Measurements from ENCODE around the gene NR1D1.
"Not testable (repeated sequence)": the region's sequence is repeated elsewhere in the genome, so short reads cannot be mapped to it uniquely, and the experiment has no call there.

The NR1D1 gene

DNA sequence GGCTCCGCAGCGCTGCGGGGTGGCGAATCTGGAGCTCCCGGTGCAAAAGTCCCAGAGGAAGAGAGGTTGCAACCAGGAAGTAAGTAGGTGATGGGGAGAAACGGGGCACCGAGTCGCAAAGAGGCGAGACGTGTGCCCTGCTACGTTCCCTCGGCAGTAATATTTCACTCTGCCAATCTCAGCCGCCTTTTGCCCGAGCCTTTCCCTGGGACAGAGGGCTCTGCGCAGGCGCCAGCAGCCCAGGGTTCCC, at the start of gene NR1D1:
TSS of gene NR1D1 (minus strand) at position 171 of the 250 bp plus-strand sequence. CDS start 495 bp downstream, outside the sequence.
- no peak for DNase-seq

DNA sequence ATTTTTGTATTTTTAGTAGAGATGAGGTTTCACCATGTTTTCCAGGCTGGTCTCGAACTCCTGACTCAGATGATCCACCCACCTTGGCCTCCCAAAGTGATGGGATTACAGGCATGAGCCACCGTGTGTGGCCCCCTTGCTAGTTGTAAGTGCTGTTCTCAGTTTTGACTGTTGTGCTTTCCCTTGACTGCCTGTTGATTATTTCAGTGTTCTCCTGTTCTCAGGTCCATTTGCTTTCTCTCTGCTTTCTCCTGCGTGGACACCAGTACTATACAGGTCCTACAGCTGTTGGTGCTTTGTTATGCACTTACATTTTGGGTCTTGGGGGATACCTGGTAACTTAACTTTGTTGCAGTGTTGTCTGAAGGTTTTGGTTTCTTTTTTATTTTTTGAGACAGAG, 48.1 kb upstream of the NR1D1 start:
- no peak for DNase-seq

DNA sequence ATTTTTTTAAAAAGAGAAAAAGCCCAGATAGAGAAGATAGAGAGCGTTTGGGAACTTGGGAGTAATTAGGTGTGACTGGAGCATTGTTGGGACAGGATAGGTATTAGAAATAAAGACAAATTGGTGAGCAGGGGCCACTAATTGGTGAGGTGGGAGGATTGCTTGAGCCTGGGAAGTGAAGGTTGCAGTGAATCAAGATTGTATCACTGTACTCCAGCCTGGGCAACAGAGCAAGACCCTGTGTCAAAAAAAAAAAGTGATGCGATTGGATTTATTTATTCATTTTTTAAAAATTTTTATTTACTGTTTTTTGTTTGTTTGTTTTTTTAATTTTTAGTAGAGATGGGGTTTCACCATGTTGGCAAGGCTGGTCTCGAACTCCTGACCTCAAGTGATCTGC, 45.1 kb upstream of the NR1D1 start:
- no peak for DNase-seq

DNA sequence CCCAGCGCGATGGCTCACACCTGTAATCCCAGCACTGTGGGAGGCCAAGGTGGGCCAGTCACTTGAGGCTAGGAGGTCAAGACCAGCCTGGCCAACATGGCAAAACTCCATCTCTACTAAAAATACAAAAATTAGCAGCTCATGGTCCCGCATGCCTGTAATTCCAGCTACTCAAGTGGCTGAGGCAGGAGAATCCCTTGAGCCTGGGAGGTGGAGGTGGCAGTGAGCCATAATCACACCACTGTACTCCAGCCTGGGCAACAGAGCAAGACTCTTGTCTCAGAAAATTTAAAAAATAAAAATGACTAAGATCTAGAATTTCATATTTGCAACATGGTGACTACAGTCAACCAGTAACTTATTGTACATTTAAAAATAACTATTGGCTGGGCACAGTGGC, 42.8 kb upstream of the NR1D1 start:
- DNase-seq = not testable (repeated sequence)

DNA sequence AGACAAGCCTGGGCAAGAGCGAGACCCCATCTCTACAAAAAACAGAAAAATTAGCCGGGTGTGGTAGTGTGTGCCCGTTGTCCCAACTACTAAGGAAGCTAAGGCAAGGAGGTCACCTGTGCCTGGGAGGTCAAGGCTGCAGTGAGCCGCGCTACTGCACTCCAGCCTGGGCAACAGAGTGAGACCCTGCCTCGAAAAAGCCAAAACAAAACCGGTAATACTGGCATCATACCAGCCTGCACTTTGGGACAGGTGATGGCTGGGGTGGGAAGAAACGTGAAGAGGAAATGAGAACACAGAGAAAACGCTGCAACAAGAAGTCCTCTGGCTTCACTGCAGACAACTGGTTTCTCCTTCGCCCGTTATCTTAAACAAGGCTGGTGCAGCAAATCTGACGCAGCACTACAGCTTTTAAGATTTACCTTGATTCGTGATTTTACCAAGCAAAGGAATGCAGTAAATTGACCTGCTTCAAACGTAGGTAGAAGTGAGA, 39.2 kb upstream of the NR1D1 start:
- no peak for DNase-seq

DNA sequence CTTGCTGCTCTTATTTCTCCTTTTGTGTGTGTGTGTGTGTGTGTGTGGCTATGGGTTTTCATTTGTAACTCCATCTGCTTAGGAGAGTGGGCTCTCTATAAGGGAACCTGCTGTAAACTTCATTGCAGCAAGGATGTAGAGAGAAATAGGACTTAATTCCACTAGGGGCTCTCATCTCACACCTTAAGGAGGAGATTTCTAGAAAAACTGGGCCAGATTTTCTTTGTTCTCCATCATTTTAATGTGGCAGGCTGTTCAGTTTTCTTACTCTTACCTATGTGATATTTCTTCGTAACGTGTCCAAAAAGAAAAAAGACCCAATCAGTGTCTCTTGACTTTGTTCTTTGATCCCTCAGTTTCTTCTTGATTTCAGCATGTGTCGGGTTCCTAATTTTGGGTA, 35.4 kb upstream of the NR1D1 start:
- DNase-seq = no peak

DNA sequence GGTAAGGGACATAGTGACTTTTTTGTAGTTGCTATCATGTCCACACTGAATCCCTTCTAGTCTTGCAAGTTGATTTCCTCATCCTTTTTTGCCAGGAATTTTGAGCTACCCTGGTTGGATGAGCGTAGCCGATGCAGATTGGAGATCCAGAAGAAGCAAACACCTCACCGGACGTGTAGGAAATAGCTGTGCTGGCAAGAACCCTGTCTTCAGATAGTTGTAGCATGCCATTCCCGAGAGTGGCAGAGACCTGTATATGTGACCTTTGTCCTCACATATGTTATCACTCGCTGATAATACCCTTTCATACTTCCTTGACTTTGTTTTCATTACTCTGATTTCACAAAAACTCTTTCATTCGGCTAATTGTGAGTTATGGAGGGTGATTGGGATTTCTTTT, 33.8 kb upstream of the NR1D1 start:
- DNase-seq = no peak

DNA sequence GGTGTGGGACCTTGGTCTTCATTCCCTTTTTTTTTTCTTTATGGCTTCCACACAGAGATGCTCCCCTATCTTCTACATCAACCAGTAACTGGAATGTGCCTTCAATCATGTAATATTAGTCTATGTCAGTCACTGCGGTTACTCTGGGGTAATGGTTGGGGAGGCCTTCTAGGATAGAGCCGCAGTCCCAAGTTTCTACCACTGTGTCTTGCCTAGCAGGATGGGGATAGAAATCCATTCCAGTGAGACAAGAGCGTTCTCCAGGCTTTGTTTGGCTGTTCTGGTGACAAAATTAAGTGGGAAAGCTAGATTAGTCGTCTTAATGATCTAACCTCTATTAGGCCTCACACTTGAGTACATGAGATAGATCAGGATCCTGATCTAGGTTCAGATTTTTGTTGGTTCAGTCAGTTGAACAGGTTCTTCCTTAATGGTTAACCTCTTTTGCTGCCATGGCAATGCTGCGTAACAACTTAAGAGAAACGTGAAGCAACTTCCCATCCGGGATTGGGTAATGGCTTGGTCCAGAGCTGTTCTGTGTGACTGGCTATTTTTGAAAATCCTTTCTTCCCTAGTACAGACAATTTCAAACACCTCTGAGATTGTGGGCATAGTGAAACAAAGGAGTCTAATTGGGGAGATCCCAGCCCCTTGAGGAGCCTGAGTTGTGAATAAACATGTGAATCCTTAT, 30.1 kb upstream of the NR1D1 start:
- DNase-seq = no peak

DNA sequence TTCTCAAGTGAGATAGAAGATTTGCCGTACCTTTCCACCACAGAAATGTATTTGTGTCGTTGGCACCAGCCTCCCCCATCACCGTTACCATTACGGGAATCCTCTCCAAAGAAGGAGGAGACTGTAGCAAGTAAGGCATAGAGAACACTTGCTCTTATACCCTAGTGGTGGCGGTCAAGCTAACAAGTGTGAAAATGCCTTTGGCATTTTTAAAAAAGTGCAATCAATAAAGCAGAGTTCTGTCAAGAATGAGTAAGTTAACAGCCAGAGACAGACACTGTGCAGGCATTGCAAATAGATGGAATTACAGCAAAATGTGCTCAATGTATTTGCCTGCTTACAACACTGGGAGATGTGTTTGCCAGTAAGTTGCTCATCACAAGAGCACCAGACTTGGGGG, 29.1 kb upstream of the NR1D1 start:
- DNase-seq = no peak

DNA sequence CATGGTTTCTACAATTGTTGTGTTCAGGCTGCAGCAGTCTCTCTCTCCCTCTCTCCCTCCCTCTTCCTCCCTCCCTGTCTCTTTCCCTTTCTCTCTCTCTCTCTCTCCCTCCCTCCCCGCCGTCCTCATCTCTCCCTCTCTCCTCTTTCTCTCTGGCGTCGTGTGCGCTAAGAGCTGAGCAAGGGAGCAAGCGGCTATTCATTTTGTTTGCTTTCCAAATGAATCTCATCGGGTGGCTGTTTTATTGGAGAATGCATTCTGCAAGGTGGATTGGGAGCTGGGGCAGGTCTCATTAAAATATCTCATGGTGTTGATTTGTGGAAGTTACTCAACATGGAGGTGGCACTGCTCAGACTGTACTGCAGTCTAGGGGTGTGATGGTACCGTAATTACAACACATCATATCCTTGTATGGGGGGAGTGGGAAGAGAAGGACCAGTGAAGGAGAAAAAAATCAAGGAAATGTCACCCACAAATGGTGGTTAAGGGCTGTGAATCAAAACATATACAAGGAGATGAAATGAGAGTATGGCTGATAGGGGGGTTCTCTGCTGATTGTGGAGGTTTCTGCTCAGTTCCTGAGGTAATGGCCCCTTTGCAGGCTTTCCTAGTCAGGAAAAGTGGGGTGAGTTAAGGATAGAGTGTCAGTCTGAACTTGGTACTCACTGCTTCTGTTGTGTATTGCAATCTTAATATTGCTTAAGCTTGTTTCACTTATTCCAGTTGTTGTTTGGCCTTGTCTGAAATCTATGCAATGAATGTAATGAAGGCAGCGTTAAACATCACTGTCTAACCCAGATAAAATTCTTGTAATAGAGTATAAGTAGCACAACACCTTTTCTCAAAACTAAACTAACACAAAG, 24.1 kb upstream of the NR1D1 start:
- DNase-seq = no peak

DNA sequence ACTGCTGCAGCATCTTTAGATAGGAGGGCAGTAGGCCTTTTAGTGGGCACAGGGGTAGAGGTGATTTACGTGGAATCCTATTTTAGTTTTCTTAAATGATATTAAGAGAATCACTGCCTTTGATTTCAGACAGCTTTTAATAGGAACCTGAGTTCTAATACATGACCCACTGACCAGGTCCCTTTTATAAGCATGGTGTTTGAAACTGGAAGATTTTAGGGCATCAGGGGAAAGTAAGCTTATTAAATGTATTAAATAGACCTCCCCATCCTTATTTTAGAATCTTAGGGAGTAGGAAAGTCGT, 23.4 kb upstream of the NR1D1 start:
- no peak for DNase-seq

DNA sequence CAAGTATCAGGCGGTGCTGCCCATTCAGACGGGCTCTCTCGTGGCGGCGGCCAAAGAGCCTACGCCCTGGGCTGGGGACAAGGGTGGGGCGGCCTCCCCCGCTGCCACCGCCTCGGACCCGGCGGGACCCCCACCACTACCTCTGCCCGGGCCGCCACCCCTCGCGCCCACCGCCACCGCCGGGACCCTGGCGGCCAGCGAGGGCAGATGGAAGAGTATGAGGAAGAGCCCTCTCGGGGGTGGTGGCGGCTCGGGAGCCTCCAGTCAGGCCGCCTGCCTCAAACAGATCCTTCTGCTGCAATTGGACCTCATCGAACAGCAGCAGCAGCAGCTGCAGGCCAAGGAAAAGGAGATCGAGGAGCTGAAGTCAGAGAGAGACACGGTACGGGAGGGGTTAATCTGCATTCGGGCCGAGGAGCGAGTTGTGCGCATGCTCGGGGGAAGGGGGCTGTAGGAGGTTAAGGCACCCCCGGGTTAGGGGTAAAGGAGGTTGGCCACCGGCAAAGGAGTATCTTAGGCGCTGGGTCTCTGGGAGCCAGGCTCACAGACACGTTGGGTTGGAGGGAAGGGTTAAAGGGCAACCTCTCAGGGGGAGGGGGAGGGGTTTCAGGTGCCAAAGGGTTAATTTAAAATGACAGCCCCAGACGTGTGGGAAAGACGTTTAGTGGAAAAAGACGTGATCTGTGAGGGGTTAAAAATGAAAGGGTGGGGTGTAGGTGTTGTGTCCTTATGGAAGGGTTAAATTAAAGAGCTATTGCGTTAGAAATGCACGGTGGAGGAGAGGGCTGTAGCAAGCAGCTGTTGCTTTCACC, 22.8 kb upstream of the NR1D1 start:
- DNase-seq = peak; percentile 47

DNA sequence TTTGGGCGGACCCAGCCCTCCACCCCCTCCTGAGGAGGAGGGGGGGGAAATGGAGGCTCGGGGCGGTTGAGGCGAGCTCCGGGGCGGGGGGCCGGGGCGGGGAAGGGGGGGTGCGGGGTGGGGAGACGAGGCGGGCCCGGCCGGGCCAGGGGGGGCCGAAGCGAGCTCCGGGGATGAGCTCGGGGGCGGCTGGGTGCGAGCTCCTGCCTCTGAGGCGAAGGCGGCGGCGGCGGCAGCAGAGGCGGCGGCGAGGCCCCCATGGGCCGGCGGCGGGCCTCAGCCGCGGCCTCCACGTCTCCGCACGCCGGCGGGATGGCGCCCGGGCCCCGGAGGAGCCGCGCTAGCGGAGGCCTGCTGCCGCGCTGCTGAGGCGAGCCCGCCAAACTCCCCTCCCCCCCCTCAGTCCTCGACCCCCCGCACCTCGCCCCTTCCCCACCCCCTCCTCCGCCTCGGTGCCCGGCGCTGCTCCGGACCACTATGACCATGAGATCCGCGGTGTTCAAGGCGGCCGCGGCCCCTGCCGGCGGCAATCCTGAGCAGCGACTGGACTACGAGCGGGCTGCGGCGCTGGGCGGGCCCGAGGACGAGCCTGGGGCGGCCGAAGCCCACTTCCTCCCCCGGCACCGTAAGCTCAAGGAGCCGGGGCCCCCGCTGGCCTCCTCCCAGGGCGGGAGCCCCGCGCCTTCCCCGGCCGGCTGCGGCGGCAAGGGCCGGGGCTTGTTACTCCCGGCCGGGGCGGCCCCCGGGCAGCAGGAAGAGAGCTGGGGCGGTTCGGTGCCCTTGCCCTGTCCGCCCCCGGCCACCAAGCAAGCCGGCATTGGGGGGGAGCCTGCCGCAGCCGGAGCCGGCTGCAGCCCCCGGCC, 22.0 kb upstream of the NR1D1 start:
- peak; percentile 56 for DNase-seq

DNA sequence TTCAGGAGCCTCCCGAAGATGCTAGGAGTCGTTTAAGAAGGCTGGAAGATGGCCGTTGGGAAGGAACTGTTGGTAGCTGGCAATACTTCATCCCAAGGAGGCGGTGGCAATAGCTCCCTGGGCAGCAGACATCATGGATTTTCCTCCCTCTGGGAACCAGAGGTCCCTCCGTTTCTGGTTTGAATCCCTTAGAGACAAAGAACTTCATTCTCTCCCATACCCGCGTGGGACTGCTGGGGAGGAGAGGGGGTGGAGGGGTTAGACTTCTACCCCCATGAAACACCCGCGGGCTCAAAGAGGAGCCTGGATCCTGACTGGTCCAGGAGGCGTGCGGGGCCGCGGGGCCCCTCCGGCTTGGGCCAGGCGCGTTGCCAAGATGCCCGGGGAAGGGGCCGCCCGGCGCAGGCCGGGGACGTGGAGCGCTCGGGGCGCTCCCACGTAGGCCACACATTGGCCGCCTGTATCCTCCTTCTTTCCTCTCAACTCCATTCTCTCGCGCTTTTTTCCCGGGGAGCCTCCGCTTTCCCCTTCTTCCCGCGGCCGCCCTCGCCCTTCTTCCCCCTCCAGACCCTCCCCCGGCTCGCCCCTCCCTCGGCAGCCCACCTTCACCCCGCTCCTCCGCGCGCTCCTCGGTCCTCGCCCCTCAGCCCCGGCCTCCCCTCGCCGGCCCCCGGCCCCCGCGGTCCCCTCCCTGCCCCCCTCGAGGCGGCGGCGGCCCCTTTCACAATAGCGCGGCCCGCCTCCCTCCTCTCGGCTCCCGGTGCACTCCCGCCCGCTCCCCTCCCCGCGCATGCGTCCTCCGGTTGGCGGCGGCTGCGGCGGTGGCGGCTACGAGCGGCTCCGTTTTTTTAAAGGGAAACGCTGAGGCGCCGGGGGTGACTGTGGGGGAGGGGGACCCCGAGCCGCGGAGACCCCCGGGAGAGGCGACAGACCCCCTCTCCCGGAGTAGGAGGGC, 21.1 kb upstream of the NR1D1 start, which contains the start of gene MSL1:
TSS of gene MSL1 (plus strand) at position 791 of the 955 bp plus-strand sequence. CDS start 642 bp downstream, outside the sequence.
- peak; percentile 85 for DNase-seq

DNA sequence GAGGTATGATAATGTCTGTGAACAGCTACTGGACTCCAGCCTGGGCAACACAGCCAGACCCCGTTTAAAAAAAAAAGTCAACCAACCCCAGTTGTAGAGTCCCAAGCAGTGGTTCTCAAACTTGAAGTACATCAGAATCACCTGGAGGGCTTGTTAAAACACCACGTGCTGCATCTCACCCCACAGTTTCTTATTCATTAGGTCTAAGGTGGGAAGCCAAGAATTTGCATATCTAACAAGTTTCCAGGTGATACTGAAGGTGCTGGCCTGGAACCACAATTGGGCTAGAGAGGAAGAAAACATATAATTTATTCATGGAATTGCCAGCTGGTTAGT, 14.7 kb upstream of the NR1D1 start:
- DNase-seq = no peak

DNA sequence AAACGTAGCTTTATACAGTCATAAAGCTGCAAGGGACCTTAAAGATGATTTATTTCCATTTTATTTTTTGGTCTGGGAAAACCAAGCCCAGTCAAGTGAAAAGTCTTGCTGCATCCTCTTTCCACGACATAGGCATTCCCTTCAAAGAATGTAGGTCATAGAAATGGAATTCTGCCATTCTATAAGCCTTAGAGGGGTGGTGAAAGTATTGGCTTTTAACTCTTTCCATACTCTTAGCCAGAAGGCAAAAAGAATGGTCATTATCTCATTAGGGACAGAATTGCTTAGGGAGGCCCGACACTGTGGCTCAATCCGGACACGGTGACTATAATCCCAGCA, 13.5 kb upstream of the NR1D1 start:
- DNase-seq = no peak

DNA sequence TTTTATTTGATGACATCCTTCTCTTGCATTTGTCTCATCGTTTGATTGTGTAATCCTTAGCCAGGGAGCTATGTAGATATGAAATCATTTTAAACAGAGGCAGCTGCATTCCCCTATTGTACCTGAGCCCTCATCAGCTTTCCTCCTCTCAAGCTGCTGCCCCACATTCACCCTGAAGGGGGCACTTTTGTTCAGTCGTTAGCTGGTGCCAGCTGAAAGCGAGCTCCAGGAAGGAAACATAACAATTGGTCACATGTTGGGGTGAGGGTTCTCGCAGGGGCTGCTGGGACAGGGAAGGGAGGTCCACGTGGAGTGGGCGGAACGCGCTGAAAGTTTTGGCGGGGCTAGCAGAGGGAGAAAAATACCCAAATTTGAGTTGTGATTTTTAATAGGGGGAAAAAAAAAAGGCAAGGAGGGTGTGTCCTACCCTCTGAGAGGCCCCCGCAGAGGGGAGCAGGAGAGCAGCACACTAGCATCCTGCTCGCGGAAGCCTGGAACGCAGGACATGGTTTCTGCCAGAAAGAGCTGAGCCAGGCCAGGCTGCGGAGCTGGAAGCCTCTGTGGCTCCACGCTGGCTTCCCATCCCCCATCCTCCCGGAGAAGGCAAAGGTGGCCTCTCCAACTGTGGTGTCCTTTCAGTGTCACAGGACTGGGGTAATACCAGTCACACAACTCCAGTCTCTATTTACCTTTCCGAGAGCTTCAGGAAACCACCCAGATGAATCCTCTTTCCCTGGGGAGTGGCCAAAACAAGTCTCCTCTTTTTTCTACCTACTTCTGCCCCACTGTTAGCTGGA, 12.9 kb upstream of the NR1D1 start:
- peak; percentile 92 for DNase-seq

DNA sequence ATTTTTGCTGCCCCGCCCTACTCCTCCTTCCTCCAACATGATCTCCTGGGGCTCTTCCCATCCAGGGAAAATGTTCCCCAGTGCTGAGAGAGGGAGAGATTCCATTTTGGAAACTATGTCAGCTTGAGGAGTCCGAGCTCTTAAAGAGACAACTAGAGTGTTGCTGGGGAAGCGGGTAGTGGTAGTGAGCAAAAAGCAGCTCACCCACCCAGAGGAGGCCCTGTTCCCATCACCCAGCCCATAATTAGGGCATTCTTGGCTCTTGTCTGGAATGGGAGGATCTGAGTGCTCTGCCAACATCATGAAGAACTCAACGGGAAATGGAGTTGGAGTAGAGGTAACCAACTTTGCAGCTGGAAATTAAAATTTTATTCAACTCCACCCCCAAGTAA, 12.3 kb upstream of the NR1D1 start:
- DNase-seq = no peak

DNA sequence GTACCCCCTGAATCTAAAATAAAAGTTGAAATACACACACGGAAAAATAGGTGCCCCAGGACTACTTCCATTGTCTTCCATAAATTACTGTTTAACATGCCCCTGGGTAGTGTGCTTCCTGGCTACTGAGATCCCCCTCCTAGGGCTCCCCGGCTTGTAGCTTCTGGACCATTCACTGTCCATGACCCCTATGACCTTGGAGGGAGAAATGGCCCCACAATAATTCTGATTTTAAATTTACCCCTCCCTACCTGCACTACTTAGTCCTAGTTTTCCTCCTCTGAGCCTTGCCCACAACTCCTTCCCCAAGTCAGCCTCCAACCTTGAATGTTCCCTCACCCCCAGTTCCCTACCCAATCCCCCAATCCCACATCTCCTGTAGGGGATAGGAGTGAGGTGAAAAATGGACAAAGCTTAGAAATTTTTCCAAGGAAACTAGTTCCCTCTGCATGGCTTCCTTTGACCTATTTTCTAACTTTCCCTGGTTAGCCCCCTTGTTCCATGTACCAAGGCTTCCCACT, 11.9 kb upstream of the NR1D1 start:
- DNase-seq = peak; percentile 8

Data from activated CD8-positive, alpha-beta memory T cell treated with anti-CD3 and anti-CD28 coated beads, Interleukin-2, amount 50 U/mL, for 4 hours (primary cell).